NCI-H748 (cell line): ENCODE measurements around the gene ZC3HAV1.
"Not testable (repeated sequence)": the region's sequence is repeated elsewhere in the genome, so short reads cannot be mapped to it uniquely, and the experiment has no call there.

Experiments used
- DNase-seq: peaks from one replicate; lab custom pipeline; 2025; ENCODE audit not compliant: unreplicated experiment; lab: John Stamatoyannopoulos, UW

Gene ZC3HAV1

DNA sequence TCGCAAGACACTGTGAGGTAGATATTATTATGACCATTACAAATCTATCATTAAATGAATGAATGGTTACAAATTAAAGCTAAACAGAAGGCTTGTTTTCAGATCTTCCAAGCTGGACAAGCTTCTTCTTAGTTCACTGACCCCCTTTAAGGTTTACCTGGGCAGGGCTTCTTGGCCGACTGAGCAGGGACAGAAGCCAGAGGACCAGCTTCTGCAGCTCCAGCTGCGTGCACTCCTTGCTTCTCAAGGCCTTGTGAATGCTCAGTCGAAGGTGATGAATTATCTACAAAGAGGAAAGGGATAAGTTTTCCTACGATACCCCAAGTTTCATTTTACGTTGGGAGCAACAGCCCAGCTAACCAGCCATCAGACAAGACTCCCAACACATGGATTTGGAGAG is 83.0 kb downstream of the ZC3HAV1 start:
- DNase-seq: no peak

DNA sequence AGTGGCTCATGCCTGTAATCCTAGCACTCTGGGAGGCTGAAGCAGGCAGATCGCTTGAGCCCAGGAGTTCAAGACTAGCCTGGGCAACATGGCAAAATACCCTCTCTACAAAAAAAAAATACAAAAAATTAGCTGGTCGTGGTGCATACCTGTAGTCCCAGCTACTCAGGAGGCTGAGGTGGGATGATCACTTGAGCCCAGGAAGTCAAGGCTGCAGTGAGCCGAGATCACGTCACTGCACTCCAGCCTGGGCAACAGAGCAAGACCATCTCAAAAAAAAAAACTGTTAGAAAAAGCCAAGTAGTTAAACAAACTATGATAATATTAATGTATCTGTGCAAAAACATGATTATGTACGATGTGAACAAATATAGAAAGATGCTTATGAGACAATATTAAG is 83.7 kb downstream of the ZC3HAV1 start:
- not testable (repeated sequence) for DNase-seq

DNA sequence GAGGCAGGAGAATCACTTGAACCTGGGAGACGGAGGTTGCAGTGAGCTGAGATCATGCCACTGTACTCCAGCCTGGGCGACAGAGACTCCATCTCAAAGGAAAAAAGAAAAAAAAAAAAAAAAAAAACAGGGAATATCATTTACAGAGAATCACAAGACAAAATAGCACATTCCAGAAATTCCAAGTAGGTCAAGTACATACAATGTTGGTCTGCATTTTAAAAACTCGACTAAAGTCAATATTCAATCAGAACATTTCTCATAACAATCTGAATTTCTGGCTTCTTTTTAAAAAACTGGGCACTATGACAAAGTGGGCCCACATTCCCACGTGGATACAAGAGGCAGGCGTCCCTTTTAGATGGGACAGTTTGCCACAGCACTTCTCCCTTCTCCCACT is 86.4 kb downstream of the ZC3HAV1 start:
- no peak for DNase-seq

DNA sequence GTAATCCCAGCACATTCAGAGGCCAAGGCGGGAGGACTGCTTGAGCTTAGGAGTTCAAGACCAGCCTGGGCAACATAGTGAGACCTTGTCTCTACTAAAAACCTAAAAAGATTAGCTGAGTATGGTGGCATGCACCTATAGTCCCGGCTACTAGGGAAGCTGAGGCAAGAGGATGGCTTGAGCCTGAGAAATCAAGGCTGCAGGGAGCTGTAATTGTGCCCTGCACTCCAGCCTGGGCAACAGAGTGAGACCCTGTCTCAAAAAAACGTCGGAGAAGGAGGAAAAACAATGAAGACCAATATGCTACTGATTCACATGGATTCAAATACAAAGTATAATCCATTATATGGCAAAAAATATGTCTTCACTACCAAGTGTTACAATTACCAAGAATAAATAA is 87.2 kb downstream of the ZC3HAV1 start:
- DNase-seq: no peak

DNA sequence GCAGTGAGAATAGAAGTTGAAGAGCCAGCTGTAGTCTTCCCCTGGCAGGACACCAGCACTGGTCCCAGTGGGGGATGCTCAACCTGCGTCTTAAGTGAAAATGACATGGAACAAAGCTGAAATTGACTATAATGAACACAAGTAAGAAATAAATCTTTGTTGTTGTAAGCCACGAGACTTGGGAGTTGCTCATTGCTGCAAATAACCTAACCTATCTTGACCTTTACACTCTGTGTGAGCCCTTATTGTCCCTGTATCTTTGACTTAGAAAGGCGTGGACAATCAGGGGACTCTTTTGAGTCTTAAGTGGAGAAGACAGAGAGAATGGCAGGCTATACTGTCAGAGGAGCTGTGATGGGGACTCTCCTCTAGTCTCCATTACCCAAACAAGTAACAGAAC is 90.6 kb downstream of the ZC3HAV1 start:
- no peak for DNase-seq

DNA sequence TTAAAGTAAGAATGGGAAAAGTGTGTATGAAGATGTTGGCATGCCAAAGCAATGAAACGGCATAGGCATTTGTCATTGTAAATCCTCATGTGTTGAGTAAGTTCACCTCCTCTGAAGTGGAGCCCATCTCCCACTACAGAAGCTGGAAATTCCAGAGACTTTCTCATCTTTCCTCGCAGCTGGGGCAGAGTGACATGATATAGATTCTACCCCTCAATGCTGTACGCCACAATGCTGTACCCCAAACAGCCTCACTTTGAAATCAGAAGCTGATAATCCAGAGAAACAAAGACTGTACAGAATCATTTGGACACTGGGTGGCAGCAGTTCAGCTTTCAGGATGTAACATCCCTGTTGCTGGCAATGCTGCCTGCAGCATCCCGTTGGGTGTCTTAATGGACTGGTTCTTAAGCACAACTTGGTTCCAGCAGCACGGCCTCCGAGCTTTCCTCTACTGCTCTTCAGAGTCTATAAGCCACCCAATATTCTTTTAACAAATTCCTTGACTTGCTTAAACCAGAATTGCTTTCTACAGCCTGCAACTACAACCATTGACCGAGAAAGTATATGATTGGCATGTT is 92.5 kb downstream of the ZC3HAV1 start:
- peak; percentile 84 for DNase-seq

DNA sequence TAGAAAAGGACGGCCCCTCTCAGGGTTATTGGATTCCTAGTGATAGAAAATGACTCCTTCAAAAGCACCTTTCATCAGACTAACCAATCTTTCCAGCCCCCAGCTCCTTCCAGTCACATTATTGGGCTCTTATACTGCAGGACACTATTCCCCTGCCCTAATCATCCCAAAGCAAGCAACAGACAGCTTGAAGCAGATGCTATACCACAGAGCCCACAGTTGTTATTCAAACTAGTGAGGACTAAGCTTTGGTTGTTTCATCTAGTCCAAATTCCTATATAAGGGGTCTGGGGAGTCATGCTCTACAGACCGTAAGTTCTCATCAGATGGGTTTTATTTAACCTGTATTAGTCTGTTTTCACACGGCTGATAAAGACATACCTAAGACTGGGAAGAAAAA is 98.1 kb downstream of the ZC3HAV1 start:
- no peak for DNase-seq

DNA sequence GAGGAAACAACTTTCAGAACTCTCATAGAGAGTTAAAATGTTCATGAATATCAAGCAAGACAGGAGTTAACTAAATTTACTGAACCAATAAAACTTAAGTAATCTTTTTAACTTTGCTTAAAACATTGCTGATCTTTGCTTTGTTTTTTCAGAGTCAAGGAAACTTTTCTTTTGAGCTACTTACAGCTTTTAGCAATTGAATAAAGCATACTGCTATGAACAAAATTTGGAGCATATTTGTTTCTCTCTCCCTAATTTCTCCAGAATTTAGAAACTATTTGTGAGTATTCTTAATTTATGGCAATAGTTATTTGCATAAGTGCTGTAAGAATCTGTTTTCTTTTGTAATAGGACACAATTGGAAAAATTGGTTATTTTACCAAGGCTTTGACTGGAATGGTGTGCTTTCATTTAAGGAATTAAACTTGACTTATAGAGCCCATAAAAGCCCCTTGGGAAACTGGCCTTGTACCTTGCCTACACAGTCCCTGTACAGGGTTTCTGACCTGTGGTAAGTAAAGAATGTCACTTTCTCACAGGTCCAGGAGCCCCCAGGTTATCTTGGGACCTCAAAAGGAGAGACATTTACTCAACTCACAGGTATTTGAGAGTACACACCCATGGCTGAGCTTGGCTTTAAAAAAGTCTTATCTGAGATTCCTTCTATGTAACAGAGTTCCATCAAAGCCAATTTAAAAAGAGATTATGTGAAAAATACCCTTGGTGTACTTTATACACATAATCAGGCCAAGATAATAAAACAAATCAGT is 105.0 kb downstream of the ZC3HAV1 start:
- DNase-seq: no peak

DNA sequence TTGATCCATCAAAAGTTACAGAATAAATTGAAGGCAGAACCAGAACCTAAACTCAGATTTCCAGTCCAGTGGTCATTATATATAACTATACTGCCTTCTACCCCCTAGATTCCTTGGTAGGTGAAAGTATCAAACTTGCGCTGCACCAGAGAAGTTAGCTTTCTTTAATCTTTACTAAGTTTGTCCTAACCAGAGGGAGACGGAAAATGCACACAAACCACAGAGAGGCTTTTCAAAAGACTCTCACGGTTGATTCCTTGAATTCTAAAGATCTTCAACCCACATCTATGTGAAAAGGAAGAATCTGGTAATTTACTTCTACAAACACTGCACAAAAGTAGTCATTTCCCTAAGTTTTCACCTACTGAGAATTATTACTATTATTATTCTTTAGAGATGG is 110.1 kb downstream of the ZC3HAV1 start:
- no peak for DNase-seq
